ENCODE measurements around the gene ARHGEF11. TPM values are rescaled to one million over a fixed set of nuclear protein-coding genes. Genes with fewer than 3 reads are reported as not detected.
"Not testable (repeated sequence)": the region's sequence is repeated elsewhere in the genome, so short reads cannot be mapped to it uniquely, and the experiment has no call there.

ARHGEF11 gene
- polyA plus RNA-seq, 1 experiment: 14.8 TPM

DNA sequence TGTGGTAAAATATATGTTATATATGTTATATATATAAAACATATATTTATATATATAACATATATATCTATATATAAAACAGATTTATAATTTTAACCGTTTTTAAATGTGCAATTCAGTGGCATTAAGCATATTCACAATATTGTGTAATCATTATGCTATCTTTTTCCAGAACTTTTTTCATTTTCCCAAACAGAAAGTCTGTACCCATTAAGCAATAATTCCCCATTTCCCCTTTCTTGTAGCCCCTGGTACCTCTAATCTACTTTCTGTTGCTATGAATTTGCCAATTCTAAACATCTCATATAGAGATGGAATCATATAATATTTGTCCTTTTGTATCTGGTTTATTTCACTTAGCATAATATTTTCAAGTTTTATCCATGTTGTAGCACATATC is 10.7 kb upstream of the ARHGEF11 start:
- TF ChIP-seq, protein P1, sequence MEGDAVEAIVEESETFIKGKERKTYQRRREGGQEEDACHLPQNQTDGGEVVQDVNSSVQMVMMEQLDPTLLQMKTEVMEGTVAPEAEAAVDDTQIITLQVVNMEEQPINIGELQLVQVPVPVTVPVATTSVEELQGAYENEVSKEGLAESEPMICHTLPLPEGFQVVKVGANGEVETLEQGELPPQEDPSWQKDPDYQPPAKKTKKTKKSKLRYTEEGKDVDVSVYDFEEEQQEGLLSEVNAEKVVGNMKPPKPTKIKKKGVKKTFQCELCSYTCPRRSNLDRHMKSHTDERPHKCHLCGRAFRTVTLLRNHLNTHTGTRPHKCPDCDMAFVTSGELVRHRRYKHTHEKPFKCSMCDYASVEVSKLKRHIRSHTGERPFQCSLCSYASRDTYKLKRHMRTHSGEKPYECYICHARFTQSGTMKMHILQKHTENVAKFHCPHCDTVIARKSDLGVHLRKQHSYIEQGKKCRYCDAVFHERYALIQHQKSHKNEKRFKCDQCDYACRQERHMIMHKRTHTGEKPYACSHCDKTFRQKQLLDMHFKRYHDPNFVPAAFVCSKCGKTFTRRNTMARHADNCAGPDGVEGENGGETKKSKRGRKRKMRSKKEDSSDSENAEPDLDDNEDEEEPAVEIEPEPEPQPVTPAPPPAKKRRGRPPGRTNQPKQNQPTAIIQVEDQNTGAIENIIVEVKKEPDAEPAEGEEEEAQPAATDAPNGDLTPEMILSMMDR (IDR thresholded peaks at IDR 0.05; ENCODE audit: low read depth, low read length): no peak
- DNase-seq (ENCODE audit: low read depth, low spot score): no peak
- CTCF ChIA-PET: no interaction called here
- Histone ChIP-seq H3K4me3 (ENCODE audit: low read depth, low read length) (no peak overlapping the region), H3K27me3 (ENCODE audit: control insufficient read depth, insufficient read depth, low read length) (peaks cover 15% of the 10 kb centered on the region), H3K9me3 (ENCODE audit: control insufficient read depth, insufficient read depth, low read length) (no peaks in the 10 kb centered on the region), H3K27ac (ENCODE audit: low read depth, low read length) (no peak overlapping the region)
- POLR2A ChIA-PET: no interaction called here

DNA sequence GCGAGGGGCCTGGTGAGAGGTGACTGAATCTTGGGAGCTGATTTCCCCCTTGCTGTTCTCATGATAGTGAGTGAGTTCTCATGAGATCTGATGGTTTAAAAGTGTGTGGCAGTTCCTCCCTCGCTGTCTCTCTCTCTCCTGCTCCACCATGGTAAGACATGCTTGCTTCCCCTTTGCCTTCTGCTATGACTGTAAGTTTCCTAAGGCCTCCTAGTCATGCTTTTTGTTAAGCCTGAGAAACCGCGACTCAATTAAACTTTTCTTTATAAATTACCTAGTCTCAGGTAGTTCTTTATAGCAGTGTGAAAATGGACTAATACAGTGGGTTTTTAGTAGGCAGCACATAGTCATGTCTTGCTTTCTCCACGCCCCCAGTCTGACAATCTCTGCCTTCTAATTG is 10.2 kb upstream of the ARHGEF11 start:
- DNase-seq (ENCODE audit: low read depth, low spot score); CTCF ChIA-PET; POLR2A ChIA-PET; H3K9me3 ChIP-seq (ENCODE audit: control insufficient read depth, insufficient read depth, low read length); H3K4me3 ChIP-seq (ENCODE audit: low read depth, low read length); H3K27ac ChIP-seq (ENCODE audit: low read depth, low read length): not testable (repeated sequence)
- H3K27me3 ChIP-seq (ENCODE audit: control insufficient read depth, insufficient read depth, low read length): peaks cover 12% of the 10 kb centered on the region

DNA sequence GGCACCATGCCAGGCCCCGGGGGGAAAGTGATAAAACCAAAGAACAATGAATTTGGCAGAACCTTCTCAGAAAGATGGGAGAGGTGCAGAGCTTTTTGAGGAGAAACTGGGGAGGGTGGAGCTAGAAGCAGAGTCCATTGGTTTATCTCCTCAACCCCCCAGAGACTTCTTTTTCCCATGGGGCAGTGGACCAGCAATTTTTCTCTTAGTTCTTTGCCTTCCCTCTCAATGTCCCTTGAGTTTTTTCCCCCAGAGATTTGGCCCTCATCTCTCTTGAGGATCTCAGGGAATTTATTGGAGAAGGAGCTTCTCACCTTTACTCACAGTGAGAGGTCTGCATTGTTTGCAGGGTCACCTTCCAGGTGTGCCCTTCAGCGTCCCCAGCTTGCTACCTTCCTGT is 5.3 kb upstream of the ARHGEF11 start:
- ChIA-PET CTCF (interaction anchor here (2.0 kb wide), 1 partner anchor 39 kb away, joined by 7 read pairs; no protein-coding TSS in a partner anchor), POLR2A (no interaction called here)
- Histone ChIP-seq H3K27me3 (ENCODE audit: control insufficient read depth, insufficient read depth, low read length) (peaks cover 13% of the 10 kb centered on the region), H3K27ac (ENCODE audit: low read depth, low read length) (no peak overlapping the region), H3K9me3 (ENCODE audit: control insufficient read depth, insufficient read depth, low read length) (no peaks in the 10 kb centered on the region), H3K4me3 (ENCODE audit: low read depth, low read length) (no peak overlapping the region)
- TF ChIP-seq, protein P1 (IDR thresholded peaks at IDR 0.05; ENCODE audit: low read depth, low read length): no peak
- DNase-seq (ENCODE audit: low read depth, low spot score): no peak

DNA sequence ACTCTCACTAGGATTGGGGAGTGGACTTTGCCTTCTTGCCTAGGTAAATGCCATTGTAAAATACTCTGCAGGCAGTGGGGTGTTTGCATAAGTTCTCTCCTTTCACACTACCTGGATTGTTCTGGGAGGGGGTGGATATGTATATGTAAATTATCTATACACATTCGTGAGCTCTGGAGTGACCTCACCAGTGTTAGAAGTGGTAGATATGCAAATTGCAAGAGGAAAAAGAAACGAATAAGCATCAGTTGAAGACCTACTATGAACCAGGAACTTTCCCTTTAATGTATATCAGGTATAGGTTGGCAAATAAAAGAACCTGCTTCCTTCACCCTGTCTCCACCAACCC is 1.5 kb upstream of the ARHGEF11 start:
- ChIA-PET POLR2A (no interaction called here), CTCF (interaction anchor here (1.8 kb wide), 1 partner anchor 27 kb away, joined by 7 read pairs; no protein-coding TSS in a partner anchor)
- TF ChIP-seq, protein P1 (IDR thresholded peaks at IDR 0.05; ENCODE audit: low read depth, low read length): no peak

DNA sequence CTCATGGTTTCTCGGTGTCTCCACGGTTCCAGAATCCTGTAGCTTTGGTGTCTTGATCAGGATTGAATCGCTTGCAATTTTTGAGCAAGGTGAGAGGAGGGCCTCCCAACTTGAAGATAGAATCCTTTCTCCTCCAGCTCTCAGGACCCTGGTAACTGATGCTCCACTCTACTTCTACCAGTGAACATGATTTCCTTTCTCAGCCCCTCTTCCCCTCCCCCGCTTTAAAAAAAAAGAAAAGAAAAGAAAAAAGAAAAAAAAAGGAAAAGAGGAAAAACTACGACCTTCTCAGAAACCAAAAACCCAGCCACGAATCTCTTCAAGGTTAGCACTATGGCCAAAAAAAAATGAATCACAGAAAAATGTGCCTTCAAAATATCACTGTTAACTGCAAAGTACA is 1.2 kb downstream of the ARHGEF11 start:
- Histone ChIP-seq H3K27me3 (ENCODE audit: control insufficient read depth, insufficient read depth, low read length) (no peaks in the 10 kb centered on the region), H3K9me3 (ENCODE audit: control insufficient read depth, insufficient read depth, low read length) (no peaks in the 10 kb centered on the region), H3K27ac (ENCODE audit: low read depth, low read length) (no peak overlapping the region), H3K4me3 (ENCODE audit: low read depth, low read length) (peak overlapping the region; percentile 82)
- DNase-seq (ENCODE audit: low read depth, low spot score): no peak
- CTCF ChIA-PET: interaction anchor here (0.6 to 1.7 kb wide), 5 partner anchors 30 to 116 kb away, joined by 3 to 8 read pairs (median 4); no protein-coding TSS in a partner anchor
- TF ChIP-seq, protein P1 (IDR thresholded peaks at IDR 0.05; ENCODE audit: low read depth, low read length): no peak
- POLR2A ChIA-PET: interaction anchor here (0.7 kb wide), 1 partner anchor 94 kb away, joined by 6 read pairs; no protein-coding TSS in a partner anchor

More for the DNA sequence above, 1.5 kb upstream of the ARHGEF11 start:
- Histone ChIP-seq H3K9me3 (ENCODE audit: control insufficient read depth, insufficient read depth, low read length) (no peaks in the 10 kb centered on the region), H3K27me3 (ENCODE audit: control insufficient read depth, insufficient read depth, low read length) (peaks cover 6% of the 10 kb centered on the region), H3K4me3 (ENCODE audit: low read depth, low read length) (no peak overlapping the region), H3K27ac (ENCODE audit: low read depth, low read length) (no peak overlapping the region)
- no peak for DNase-seq (ENCODE audit: low read depth, low spot score)
